Upper lobe of left lung (tissue), 4 donors: ENCODE results near the gene PNPLA5.

Experiments used
- CTCF ChIP-seq, 6 experiments: fragments of 450-650 bp in 4 of 6; fragments of 200-600 bp in 2 of 6; sonication (generic) in 2 of 6; IDR thresholded peaks; one replicate each; pipeline ENCODE4 v1.5.1; 2016 to 2019; ENCODE audit warnings: antibody characterized with exemption in 6 of 6
- EP300 ChIP-seq, 4 donors: sonication (generic); formaldehyde crosslinking; IDR thresholded peaks; one replicate each; pipeline ENCODE4 v1.5.1; 2017; ENCODE audit warnings: antibody characterized with exemption in 4 of 4, control low read depth in 2 of 4
- POLR2A ChIP-seq, 4 donors: fragments of 450-650 bp; IDR thresholded peaks; one replicate each; pipeline ENCODE4 v1.5.1; 2016 to 2017; ENCODE audit warnings: antibody characterized with exemption in 4 of 4, mild to moderate bottlenecking in 2 of 4

GRCh38 chr22:43840431-43840830, 51.4 kb downstream of the PNPLA5 start:
- no peak for TF ChIP-seq CTCF (IDR thresholded peaks at IDR 0.05)
- no peak for TF ChIP-seq EP300 (IDR thresholded peaks at IDR 0.05)
- no peak for TF ChIP-seq POLR2A (IDR thresholded peaks at IDR 0.05)
